ENCODE measurements around the gene LMO3. TPM values are rescaled to one million over a fixed set of nuclear protein-coding genes. Genes with fewer than 3 reads are reported as not detected.

Gene LMO3
- total RNA-seq, 4 donors from 2014 or later: 1.2 to 8.2 (median 3.8) TPM

- H3K4me3 ChIP-seq: no peak overlapping the region
- WGBS: 83% methylated on average over 8 of the region's 8 CpGs
- no peak for DNase-seq (ENCODE audit: low spot score in 2 of 2)
- no peak for TF ChIP-seq POLR2AphosphoS5 (IDR thresholded peaks at IDR 0.05)
- peak; percentile 79 for TF ChIP-seq EP300 (IDR thresholded peaks at IDR 0.05)
- no peak for TF ChIP-seq CTCF (IDR thresholded peaks at IDR 0.05)
- TF ChIP-seq POLR2A (IDR thresholded peaks at IDR 0.05): peak in 1 of 2 donors; percentile 13
- no peaks in the 10 kb centered on the region for H3K9me3 ChIP-seq
- no peaks in the 10 kb centered on the region for H3K27me3 ChIP-seq
- no peaks in the 10 kb centered on the region for H3K4me1 ChIP-seq
- peak overlapping the region; percentile 16 for H3K27ac ChIP-seq
- H3K36me3 ChIP-seq: no peaks in the 10 kb centered on the region
These were observed 19.4 kb downstream of the LMO3 start for GRCh38 chr12:16586350-16587109.

DNA sequence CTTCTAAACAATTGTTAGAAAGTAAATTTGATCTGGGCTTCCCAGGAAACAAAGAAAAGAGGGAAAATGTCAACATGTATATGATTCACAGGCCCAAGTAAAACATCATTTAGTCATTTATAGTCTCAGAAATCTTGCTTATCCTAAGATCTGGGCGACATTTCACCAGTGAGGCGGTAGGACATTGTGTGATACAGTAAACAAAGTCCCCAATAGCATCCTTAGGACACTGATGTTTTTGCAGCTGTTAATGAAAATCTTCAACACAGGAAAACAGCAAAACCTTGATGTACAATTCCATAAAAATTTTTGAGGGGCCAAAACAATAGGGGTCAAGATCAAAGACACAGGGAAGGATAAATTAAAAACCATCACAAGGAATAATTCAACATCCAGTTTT is 20.2 kb downstream of the LMO3 start:
- no peaks in the 10 kb centered on the region for H3K9me3 ChIP-seq
- H3K36me3 ChIP-seq: no peaks in the 10 kb centered on the region
- no peaks in the 10 kb centered on the region for H3K4me1 ChIP-seq
- 86% methylated on average over 2 of the region's 2 CpGs for WGBS
- no peak for DNase-seq (ENCODE audit: low spot score in 2 of 2)
- H3K27ac ChIP-seq: no peak overlapping the region
- no peak overlapping the region for H3K4me3 ChIP-seq
- no peaks in the 10 kb centered on the region for H3K27me3 ChIP-seq
- no peak for TF ChIP-seq EP300 (IDR thresholded peaks at IDR 0.05)
- no peak for TF ChIP-seq CTCF (IDR thresholded peaks at IDR 0.05)
- no peak for TF ChIP-seq POLR2A (IDR thresholded peaks at IDR 0.05)
- TF ChIP-seq POLR2AphosphoS5 (IDR thresholded peaks at IDR 0.05): no peak

GRCh38 chr12:16583969-16584745 is 21.8 kb downstream of the LMO3 start:
- H3K4me1 ChIP-seq: no peaks in the 10 kb centered on the region
- TF ChIP-seq EP300 (IDR thresholded peaks at IDR 0.05) (no peak), CTCF (IDR thresholded peaks at IDR 0.05) (no peak), POLR2AphosphoS5 (IDR thresholded peaks at IDR 0.05) (no peak), POLR2A (IDR thresholded peaks at IDR 0.05) (no peak)
- no peaks in the 10 kb centered on the region for H3K27me3 ChIP-seq
- no peaks in the 10 kb centered on the region for H3K9me3 ChIP-seq
- no peak for DNase-seq (ENCODE audit: low spot score in 2 of 2)
- H3K36me3 ChIP-seq: no peaks in the 10 kb centered on the region
- no peak overlapping the region for H3K4me3 ChIP-seq
- WGBS: 65% methylated on average over 4 of the region's 4 CpGs
- no peak overlapping the region for H3K27ac ChIP-seq

GRCh38 chr12:16581416-16581815 is 24.5 kb downstream of the LMO3 start:
- Histone ChIP-seq H3K4me3 (no peak overlapping the region), H3K9me3 (no peaks in the 10 kb centered on the region), H3K4me1 (no peaks in the 10 kb centered on the region), H3K27ac (no peak overlapping the region), H3K36me3 (no peaks in the 10 kb centered on the region), H3K27me3 (no peaks in the 10 kb centered on the region)
- DNase-seq (ENCODE audit: low spot score in 2 of 2): no peak
- TF ChIP-seq CTCF (IDR thresholded peaks at IDR 0.05): no peak
- no peak for TF ChIP-seq EP300 (IDR thresholded peaks at IDR 0.05)

GRCh38 chr12:16579041-16579440 is 26.9 kb downstream of the LMO3 start:
- Histone ChIP-seq H3K27me3 (no peaks in the 10 kb centered on the region), H3K4me3 (no peak overlapping the region), H3K27ac (no peak overlapping the region), H3K4me1 (no peaks in the 10 kb centered on the region), H3K9me3 (no peaks in the 10 kb centered on the region), H3K36me3 (no peaks in the 10 kb centered on the region)
- DNase-seq (ENCODE audit: low spot score in 2 of 2): no peak
- TF ChIP-seq POLR2AphosphoS5 (IDR thresholded peaks at IDR 0.05) (no peak), POLR2A (IDR thresholded peaks at IDR 0.05) (no peak), CTCF (IDR thresholded peaks at IDR 0.05) (no peak), EP300 (IDR thresholded peaks at IDR 0.05) (no peak)
- WGBS: 58% methylated on average over 1 of the region's 1 CpG
